Activated T-cell treated with anti-CD3 and anti-CD28 coated beads, Interleukin-2, amount 50 U/mL, for 24 hours (primary cell): Measurements from ENCODE around the gene CACNA1G.

ENCODE experiments used
- DNase-seq: peaks from one replicate; pipeline ENCODE4 v3.0.0-alpha.2; 2020
- H3K27ac Mint-ChIP-seq: 2 replicates; pipeline ENCODE4 v1.8.0; 2020; ENCODE audit warnings: mild to moderate bottlenecking, mixed read lengths
- H3K27me3 Mint-ChIP-seq: 2 replicates; pipeline ENCODE4 v1.8.0; 2020; ENCODE audit warnings: mixed read lengths
- H3K36me3 Mint-ChIP-seq: 2 replicates; pipeline ENCODE4 v1.8.0; 2020; ENCODE audit warnings: low read depth, mixed read lengths
- H3K4me1 Mint-ChIP-seq: 2 replicates; pipeline ENCODE4 v1.8.0; 2020; ENCODE audit warnings: low read depth, mixed read lengths
- H3K4me3 Mint-ChIP-seq: 2 replicates; pipeline ENCODE4 v1.8.0; 2020; ENCODE audit warnings: mild to moderate bottlenecking, moderate library complexity, mixed read lengths
- H3K9me3 Mint-ChIP-seq: 2 replicates; pipeline ENCODE4 v1.8.0; 2020; ENCODE audit warnings: mixed read lengths

The CACNA1G gene

DNA sequence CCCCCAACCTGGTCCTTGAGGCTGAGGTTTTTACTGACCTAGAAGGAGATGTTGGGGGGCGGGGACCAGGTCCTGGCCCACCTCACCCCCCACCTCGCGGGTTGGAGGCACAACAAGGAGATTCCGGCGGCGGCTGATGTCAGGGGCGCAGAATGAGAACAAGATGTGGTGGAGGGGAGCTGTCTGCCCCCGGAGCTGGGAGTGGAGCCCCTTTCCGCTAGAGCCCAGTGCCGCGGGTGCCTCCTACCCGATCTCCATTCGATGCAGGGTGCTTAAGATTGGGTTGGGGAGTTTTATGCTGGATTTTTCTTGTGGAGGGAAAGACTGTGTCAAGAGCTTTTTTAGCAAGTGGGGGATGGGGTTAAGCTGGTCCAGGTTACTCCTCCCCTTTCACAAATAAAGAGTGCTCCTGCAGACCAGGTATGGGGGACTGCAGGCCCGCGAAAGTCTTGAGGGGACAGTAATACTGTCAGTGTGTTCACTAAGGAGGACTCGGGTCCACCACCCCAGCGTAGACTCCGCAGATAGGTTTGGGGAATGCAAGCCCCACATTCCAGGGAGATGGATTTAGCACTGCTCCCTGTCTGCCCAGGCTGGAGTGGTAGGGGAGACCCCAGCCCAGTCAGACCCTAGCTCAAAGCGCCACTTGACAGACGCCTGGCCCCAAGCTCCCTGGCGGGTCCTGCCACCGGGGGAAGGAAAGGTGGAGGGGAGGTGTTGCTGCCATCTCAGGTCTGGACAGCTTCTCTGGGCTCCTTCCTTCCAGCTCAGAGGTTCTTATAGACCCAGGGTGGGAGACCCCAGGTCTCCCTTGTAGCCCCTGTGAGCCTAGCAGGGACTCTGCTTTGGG is 2.0 kb downstream of the CACNA1G start:
- DNase-seq, result no peak
- Mint-ChIP-seq H3K36me3 (no peaks in the 10 kb centered on the region), H3K27ac (no peak overlapping the region), H3K27me3 (peaks cover 82% of the 10 kb centered on the region), H3K4me3 (peak overlapping the region; percentile 21), H3K9me3 (no peaks in the 10 kb centered on the region), H3K4me1 (peaks cover 19% of the 10 kb centered on the region)

DNA sequence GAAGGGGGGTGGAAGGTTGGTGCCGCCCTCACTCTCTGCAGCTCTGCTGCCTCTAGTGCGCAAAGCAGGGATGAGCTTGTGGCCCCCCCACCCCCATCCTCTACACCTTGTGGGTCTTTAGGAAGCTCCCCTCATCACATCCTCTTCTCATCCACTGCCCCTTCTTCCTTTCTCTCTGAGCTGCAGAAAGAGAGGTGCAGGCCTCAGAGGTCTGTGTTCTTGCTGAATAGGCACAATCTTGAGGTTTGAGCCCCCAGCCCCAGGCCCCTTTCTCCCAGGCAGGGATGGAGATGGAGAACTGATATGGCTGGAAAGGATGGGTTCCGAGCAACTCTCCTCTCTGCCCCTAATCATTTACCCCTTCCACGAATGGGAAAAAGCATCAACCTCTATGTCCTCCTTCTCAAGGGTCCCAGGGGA is 2.6 kb downstream of the CACNA1G start:
- H3K4me1 Mint-ChIP-seq, result peaks cover 19% of the 10 kb centered on the region
- no peak for DNase-seq
- H3K4me3 Mint-ChIP-seq, result no peak overlapping the region
- H3K9me3 Mint-ChIP-seq, result no peaks in the 10 kb centered on the region
- H3K27ac Mint-ChIP-seq, result no peak overlapping the region
- H3K36me3 Mint-ChIP-seq, result no peaks in the 10 kb centered on the region
- peaks cover 82% of the 10 kb centered on the region for H3K27me3 Mint-ChIP-seq

DNA sequence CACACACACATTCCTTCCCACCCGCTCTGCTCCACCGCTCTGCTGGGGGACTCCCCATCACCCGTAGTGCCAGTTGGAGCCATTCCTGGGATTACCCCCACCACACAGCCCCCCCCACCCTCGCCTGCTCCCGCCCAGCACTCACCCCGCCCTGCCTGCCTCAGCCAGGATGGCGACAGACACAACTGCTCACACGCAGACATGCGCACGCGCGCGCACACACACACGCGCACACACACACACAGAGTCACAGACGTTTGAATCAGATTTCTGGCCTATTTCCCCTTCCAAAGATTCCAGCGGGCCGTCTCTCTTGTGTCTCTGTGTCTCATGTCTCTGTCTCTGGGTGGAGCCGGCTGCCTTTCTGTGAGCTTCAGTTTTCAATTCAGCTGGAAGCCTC is 4.4 kb downstream of the CACNA1G start:
- Mint-ChIP-seq H3K27me3 (peaks cover 66% of the 10 kb centered on the region), H3K4me3 (no peak overlapping the region), H3K27ac (no peak overlapping the region), H3K36me3 (no peaks in the 10 kb centered on the region), H3K9me3 (no peaks in the 10 kb centered on the region), H3K4me1 (peaks cover 9% of the 10 kb centered on the region)
- DNase-seq, result no peak

DNA sequence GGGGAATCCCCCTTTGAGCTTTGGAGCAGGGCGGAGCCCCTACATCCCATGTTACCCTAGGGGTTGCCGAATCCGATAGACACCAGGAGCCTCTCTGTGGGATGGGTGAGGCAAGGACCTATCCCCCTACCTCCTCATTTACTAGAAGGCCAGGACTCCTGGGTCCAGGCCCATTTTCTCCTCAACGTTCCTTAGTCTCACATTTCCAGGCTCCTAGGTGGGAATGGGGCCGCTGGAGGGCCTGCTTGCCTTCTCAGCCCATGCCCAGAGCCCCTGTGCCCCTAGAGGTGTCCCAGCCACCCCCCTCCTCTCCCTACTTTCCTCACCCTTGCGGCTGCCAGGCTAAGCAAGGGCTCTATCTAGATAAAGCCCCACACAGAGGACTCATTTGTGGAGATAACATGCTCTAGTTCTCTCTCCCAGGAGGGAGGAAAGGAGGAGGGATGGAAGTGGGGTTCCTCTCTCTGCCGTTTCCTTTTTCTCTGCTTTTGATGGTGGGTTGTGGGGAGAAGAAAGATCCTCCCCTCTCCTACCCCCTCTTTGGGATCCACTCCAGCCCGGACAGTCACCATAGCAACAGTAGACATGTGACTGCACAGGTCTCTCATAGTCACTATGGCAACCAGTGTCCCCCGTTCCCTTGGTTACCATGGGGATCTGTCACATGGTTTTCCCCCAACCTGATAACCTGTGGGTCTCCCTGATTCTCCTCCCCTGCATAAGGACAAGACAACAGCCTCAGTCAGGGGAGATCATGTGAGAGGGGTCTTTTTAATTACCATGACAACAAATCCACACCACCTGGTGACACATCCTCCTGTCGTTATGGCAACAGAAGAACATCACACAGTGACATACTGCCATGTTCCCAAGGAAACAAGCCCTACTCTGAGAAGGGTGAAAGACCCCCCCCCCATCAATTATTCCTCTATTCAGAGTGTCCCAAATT is 5.2 kb downstream of the CACNA1G start:
- H3K9me3 Mint-ChIP-seq, result no peaks in the 10 kb centered on the region
- no peak for DNase-seq
- H3K4me1 Mint-ChIP-seq, result peaks cover 5% of the 10 kb centered on the region
- H3K4me3 Mint-ChIP-seq, result no peak overlapping the region
- H3K27me3 Mint-ChIP-seq, result peaks cover 61% of the 10 kb centered on the region
- no peaks in the 10 kb centered on the region for H3K36me3 Mint-ChIP-seq
- H3K27ac Mint-ChIP-seq, result no peak overlapping the region

DNA sequence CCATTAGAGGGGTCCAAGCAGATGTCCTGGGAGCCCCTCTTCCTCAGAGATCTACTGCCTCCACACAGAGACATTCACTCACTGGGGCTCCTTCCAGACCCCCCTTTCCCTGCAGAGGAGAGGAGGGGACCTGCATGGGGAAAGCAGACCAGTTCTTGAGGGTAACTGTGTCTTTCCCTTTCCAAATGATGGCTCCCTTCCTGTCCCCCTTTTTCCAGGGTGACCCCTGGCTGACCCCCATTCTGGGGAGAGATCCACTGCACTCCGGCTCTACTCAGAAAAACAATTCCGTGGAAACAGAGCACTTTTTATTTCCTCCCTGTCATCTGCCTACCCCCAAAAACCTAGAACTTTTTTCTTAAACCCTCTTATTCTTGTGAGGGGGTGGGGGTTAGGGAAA is 6.4 kb downstream of the CACNA1G start:
- peaks cover 5% of the 10 kb centered on the region for H3K4me1 Mint-ChIP-seq
- no peaks in the 10 kb centered on the region for H3K36me3 Mint-ChIP-seq
- DNase-seq, result no peak
- H3K9me3 Mint-ChIP-seq, result no peaks in the 10 kb centered on the region
- H3K27me3 Mint-ChIP-seq, result peaks cover 69% of the 10 kb centered on the region
- no peak overlapping the region for H3K4me3 Mint-ChIP-seq
- H3K27ac Mint-ChIP-seq, result no peak overlapping the region

DNA sequence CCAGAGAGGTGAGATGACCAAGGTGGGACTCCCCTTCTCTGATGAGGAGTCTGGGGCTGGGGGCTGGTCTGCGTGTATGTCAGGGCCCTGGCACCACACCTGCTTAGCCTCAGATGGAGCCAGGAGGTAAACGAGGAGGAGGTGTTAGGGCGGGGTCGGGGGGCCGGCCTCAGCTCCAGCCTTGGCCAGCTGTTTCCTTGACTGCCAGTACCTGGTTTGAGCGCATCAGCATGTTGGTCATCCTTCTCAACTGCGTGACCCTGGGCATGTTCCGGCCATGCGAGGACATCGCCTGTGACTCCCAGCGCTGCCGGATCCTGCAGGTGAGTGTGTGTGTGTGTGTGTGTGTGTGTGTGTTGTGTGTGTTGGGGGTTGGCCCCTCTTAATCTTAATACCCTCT is 8.1 kb downstream of the CACNA1G start:
- Mint-ChIP-seq H3K9me3 (no peaks in the 10 kb centered on the region), H3K27me3 (peaks cover 55% of the 10 kb centered on the region), H3K4me3 (no peak overlapping the region), H3K36me3 (no peaks in the 10 kb centered on the region), H3K4me1 (no peaks in the 10 kb centered on the region), H3K27ac (no peak overlapping the region)
- DNase-seq, result no peak

DNA sequence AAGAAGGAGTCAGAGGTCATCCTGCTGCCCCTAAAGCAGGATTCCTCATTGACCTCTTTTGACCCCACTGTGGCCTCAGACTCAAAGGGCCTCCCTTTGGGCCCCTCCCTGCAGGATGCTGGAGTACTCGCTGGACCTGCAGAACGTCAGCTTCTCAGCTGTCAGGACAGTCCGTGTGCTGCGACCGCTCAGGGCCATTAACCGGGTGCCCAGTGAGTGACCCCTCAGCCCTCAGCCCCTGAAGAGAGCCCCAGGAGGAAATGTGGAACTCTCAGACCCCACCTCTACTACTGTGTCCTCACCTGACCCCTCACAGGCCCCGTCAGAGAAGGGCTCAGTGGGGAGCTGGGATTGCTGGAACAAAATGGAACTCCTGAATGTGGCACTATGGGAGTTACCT is 9.1 kb downstream of the CACNA1G start:
- Mint-ChIP-seq H3K27me3 (peaks cover 46% of the 10 kb centered on the region), H3K4me3 (no peak overlapping the region), H3K27ac (no peak overlapping the region), H3K9me3 (no peaks in the 10 kb centered on the region), H3K36me3 (no peaks in the 10 kb centered on the region), H3K4me1 (no peaks in the 10 kb centered on the region)
- no peak for DNase-seq

DNA sequence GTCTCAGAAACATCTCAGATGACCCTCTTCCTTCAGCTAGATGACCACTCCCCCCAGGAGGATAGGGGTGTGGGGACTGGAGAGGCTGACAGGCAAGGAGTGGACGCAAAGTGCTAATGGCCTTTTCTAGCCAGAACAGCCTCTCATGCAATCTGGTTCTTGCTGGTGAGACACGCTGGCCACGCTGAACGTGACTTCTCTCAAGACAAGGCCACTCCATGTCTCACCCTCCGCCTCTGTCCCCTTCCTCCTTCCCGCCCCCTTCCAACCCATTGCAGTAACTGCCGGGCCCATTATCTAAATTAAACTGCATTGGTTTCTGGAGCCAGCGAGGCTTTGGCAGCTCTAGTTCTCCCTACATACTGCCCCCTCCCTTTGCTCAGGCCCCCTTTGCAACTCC is 9.5 kb downstream of the CACNA1G start:
- no peak overlapping the region for H3K27ac Mint-ChIP-seq
- DNase-seq, result no peak
- peaks cover 44% of the 10 kb centered on the region for H3K27me3 Mint-ChIP-seq
- no peaks in the 10 kb centered on the region for H3K9me3 Mint-ChIP-seq
- no peaks in the 10 kb centered on the region for H3K36me3 Mint-ChIP-seq
- H3K4me3 Mint-ChIP-seq, result no peak overlapping the region
- no peaks in the 10 kb centered on the region for H3K4me1 Mint-ChIP-seq

DNA sequence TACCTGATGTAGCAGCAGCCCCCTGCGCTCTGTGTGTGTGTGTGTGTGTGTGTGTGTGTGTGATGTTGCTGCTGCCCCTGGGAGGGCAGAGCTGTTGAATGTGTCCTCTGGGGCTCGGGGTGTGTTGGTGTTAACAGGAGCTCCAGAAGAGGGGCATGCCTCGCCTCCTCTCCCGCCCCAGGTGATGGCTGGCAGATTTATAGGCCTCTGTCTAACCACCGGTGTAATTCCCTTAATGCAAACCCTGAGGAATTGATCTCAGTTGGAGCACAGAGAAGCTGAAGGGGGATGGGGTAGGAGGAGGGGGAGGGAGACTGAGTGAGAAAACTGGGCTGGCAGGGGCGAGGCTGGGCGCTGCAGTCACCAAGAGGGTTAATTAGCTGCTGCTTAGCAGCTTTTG is 10.0 kb downstream of the CACNA1G start:
- Mint-ChIP-seq H3K27me3 (peaks cover 39% of the 10 kb centered on the region), H3K36me3 (no peaks in the 10 kb centered on the region), H3K4me1 (no peaks in the 10 kb centered on the region), H3K27ac (no peak overlapping the region), H3K9me3 (no peaks in the 10 kb centered on the region), H3K4me3 (no peak overlapping the region)
- DNase-seq, result no peak

DNA sequence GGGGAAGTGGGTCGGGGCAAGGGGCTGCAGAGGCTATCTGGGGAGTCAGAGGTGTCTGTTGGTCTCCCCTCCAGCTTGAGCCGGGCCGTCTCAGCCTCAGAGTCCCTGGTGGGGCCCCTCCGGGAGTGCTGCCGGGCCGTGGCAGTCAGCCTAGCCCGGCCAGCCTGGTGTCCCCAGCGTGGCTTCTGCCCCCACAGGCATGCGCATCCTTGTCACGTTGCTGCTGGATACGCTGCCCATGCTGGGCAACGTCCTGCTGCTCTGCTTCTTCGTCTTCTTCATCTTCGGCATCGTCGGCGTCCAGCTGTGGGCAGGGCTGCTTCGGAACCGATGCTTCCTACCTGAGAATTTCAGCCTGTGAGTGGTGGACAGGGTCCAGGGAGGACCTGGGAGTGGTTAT is 11.2 kb downstream of the CACNA1G start:
- no peak for DNase-seq
- Mint-ChIP-seq H3K9me3 (no peaks in the 10 kb centered on the region), H3K36me3 (no peaks in the 10 kb centered on the region), H3K4me3 (no peak overlapping the region), H3K4me1 (no peaks in the 10 kb centered on the region), H3K27ac (no peak overlapping the region), H3K27me3 (peaks cover 27% of the 10 kb centered on the region)

DNA sequence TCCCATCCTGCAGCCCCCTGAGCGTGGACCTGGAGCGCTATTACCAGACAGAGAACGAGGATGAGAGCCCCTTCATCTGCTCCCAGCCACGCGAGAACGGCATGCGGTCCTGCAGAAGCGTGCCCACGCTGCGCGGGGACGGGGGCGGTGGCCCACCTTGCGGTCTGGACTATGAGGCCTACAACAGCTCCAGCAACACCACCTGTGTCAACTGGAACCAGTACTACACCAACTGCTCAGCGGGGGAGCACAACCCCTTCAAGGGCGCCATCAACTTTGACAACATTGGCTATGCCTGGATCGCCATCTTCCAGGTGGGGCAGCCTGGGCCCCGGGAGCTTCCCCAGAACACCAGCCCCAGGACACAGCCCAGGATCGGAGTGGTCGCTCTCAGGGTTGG is 12.0 kb downstream of the CACNA1G start:
- DNase-seq, result no peak
- Mint-ChIP-seq H3K27me3 (peaks cover 19% of the 10 kb centered on the region), H3K27ac (no peak overlapping the region), H3K9me3 (no peaks in the 10 kb centered on the region), H3K36me3 (no peaks in the 10 kb centered on the region), H3K4me1 (no peaks in the 10 kb centered on the region), H3K4me3 (no peak overlapping the region)

DNA sequence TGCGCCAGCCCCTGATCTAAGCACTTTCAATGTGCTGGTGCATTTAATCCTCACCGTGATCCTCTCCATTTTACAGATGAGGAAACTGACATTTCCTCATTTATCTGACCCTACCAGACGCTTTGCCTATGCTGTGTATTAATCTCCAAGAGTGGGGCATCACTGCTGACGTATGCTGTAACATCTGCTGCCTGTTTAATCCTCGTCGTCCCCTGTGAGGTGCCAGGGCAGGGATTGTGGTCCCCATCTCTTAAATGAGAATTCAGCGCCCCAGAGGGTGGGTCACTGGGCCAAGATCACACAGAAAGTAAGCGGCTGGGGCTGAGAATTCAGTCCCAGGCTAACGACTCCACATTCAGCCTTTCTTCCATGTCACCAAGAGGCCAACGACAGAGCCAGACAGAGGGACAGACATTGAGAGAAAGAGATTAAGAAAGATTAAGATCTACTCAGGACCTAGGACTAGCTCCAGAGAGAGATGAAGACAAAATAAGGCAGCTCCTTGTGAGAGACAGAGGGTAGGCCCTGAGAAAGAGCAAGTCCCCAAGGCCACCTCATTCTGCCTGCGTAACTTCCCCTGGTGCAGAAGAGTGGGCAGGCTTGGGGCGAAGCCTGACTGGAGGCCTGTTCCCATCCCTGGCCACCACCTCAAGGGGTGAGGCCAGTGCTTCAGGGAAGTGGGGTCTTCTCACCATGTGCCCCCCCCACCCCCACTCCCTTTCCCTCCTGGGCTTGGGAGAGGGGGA is 13.5 kb downstream of the CACNA1G start:
- H3K9me3 Mint-ChIP-seq, result no peaks in the 10 kb centered on the region
- no peak overlapping the region for H3K4me3 Mint-ChIP-seq
- peaks cover 17% of the 10 kb centered on the region for H3K27me3 Mint-ChIP-seq
- no peak for DNase-seq
- H3K36me3 Mint-ChIP-seq, result no peaks in the 10 kb centered on the region
- H3K4me1 Mint-ChIP-seq, result no peaks in the 10 kb centered on the region
- H3K27ac Mint-ChIP-seq, result no peak overlapping the region

DNA sequence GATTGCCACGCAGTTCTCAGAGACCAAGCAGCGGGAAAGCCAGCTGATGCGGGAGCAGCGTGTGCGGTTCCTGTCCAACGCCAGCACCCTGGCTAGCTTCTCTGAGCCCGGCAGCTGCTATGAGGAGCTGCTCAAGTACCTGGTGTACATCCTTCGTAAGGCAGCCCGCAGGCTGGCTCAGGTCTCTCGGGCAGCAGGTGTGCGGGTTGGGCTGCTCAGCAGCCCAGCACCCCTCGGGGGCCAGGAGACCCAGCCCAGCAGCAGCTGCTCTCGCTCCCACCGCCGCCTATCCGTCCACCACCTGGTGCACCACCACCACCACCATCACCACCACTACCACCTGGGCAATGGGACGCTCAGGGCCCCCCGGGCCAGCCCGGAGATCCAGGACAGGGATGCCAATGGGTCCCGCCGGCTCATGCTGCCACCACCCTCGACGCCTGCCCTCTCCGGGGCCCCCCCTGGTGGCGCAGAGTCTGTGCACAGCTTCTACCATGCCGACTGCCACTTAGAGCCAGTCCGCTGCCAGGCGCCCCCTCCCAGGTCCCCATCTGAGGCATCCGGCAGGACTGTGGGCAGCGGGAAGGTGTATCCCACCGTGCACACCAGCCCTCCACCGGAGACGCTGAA is 15.2 kb downstream of the CACNA1G start:
- Mint-ChIP-seq H3K4me1 (no peaks in the 10 kb centered on the region), H3K27ac (no peak overlapping the region), H3K4me3 (no peak overlapping the region), H3K9me3 (no peaks in the 10 kb centered on the region), H3K36me3 (no peaks in the 10 kb centered on the region), H3K27me3 (peaks cover 18% of the 10 kb centered on the region)
- DNase-seq, result no peak

DNA sequence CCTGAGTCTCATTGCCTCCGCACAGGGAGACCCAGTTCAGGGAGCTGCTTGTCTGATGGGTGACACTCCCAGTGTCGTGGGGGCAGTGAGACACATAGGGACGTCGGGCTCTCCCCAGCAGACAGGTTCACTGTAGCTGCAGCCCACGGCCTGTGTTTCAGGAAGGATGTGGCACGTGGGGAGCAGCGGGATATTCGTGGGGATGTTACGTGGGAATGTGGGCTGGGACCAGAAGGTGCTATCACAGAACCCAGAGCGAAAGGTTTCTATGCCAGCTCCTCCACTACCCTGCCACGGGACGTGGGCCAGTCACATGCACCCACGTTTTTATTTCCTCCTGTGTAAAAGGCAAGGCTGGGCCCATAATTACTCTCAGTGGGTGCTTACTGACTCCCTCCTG is 16.3 kb downstream of the CACNA1G start:
- no peak for DNase-seq
- Mint-ChIP-seq H3K27ac (no peak overlapping the region), H3K9me3 (no peaks in the 10 kb centered on the region), H3K4me3 (no peak overlapping the region), H3K27me3 (peaks cover 15% of the 10 kb centered on the region), H3K36me3 (no peaks in the 10 kb centered on the region), H3K4me1 (no peaks in the 10 kb centered on the region)
